IgD-negative memory B cell (primary cell): ENCODE data around the gene PNMA8A. TPM values are rescaled to one million over a fixed set of nuclear protein-coding genes. Genes with fewer than 3 reads are reported as not detected.

ENCODE experiments used
- polyA plus RNA-seq: library from polyadenylated mRNA; unstranded; fragments of 300-500 nt; fragmentation: Illumina TruSeq; gene quantifications from one replicate; pipeline ENCODE4 v1.2.3, GENCODE V29; 2021

The PNMA8A gene
- polyA plus RNA-seq, 1 donor from 2014 or later, result not detected

Other genes starting within 250 kb of the PNMA8A start
- gene IGFL1, start 241.8 kb downstream of the PNMA8A start, polyA plus RNA-seq, result not detected
- gene HIF3A, start 174.5 kb downstream of the PNMA8A start, polyA plus RNA-seq, result not detected
- 32.9 TPM for gene PPP5C, start 124.5 kb downstream of the PNMA8A start, polyA plus RNA-seq
- not detected for gene CCDC8, start 58.0 kb downstream of the PNMA8A start, polyA plus RNA-seq
- gene PNMA8C, start 42.6 kb downstream of the PNMA8A start, polyA plus RNA-seq, result not detected
- gene PNMA8B, start 24.3 kb upstream of the PNMA8A start, polyA plus RNA-seq, result not detected
- gene CALM3, start 129.8 kb upstream of the PNMA8A start, polyA plus RNA-seq, result 81.2 TPM
- 0.21 TPM for gene PTGIR, start 153.5 kb upstream of the PNMA8A start, polyA plus RNA-seq
- gene GNG8, start 164.6 kb upstream of the PNMA8A start, polyA plus RNA-seq, result not detected
- not detected for gene DACT3, start 189.6 kb upstream of the PNMA8A start, polyA plus RNA-seq
- gene PRKD2, start 245.6 kb upstream of the PNMA8A start, polyA plus RNA-seq, result 143 TPM